Stimulated activated CD8-positive, alpha-beta memory T cell treated with anti-CD3 and anti-CD28 coated beads, Interleukin-12 subunit alpha, Interleukin-12 subunit beta, amount 100 ng/mL, for 24 hours (primary cell): Measurements from ENCODE around the gene CYB5R3.

Experiments
- DNase-seq: peaks from one replicate; pipeline ENCODE4 v3.0.0-alpha.2; 2020; ENCODE audit errors: extremely low read depth

The CYB5R3 gene

DNA sequence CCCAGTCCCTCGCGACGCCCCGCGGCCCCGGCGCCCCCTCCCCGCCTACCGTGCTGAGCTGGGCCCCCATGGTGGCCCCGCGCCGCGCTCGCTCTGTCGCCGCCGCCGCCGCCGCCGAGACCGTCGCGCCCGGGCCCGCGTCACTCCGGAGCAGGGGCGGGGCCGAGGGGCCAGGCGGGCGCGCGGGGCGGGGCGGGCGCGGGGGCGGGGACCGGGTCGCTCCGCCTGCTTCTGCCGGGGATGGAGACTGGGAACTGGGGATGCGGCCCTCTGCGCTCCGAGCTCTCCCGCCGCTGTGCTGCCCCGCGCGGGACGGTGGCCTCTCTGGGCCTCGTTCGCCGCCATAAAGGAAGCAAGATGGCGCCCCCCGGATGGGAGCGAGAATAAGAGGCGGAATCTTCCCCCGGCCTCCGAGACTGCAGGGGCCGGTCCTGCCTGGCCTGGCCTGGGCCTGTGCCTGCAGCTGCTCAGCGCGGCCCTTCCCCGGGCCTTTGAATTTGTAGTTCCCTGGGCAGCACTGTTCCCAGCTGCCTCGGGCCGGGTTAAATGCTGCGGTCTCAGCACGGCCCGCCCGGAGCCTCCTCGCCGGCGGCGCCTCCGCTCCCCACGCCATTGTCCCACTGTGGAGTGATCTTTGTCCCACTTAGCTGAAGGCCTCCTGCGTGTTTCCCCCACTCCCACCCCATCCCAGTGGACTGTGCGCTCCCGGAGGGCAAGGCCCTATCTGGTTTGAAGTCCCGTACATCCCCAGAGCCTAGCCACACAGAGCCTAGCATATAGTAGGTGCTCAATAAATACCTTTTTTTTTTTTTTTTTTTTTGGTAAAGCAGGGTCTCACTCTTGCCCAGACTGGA lies at the start of gene CYB5R3:
TSS of gene CYB5R3 (minus strand) at position 147 of the 854 bp plus-strand sequence. CDS start at position 70, 77 bp downstream.
- peak; percentile 55 for DNase-seq

DNA sequence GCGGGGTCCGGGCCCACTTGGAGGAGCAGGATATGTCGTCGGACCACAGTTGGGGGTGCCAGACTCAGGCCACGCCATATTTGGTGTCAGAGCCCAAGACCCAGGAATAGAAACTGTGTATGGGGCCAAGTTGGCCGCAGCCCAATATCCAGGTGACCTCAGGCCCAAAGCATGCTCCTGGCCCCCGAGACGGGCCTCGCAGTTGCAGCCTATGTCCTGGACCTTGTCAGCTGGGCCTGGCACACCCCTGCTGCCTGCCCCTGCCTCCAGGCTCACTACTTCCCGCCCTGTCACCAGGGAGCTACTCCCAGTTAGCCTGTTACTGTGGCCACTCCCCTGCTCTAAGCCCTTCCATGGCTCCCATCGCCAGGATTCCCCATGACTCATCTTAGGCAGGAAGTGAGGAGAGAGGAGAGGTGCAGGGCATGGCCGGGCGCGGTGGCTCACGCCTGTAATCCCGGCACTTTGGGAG lies 48.4 kb upstream of the CYB5R3 start:
- DNase-seq: no peak

DNA sequence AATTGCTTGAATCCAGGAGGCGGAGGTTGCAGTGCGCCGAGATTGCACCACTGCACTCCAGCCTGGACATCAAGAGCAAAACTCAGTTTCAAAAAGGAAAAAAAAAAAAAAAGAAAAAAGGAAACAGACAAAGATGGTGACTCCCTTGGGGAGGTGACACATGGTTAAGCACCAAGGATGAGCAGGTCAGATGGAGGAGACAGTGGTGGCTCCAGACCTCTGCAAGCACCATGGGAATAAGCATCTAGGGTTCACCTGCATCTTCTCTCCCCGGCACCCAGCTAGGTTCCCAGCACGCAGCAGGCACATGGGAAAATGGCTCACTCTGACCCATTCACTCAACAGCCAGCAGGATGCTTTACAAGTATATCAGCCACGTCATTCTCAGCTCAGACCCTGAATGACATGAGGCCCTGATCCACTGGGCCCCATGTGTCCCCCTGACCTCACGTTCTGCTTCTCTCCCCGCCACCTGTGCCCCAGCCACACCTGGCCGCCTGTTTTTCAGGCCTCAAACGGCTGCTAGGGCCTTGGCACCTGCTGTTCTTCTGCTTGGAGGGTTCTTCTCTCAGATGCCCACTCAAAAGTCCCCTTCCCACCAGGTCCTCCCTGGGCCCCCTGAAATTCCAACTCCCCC lies 47.3 kb upstream of the CYB5R3 start:
- no peak for DNase-seq

DNA sequence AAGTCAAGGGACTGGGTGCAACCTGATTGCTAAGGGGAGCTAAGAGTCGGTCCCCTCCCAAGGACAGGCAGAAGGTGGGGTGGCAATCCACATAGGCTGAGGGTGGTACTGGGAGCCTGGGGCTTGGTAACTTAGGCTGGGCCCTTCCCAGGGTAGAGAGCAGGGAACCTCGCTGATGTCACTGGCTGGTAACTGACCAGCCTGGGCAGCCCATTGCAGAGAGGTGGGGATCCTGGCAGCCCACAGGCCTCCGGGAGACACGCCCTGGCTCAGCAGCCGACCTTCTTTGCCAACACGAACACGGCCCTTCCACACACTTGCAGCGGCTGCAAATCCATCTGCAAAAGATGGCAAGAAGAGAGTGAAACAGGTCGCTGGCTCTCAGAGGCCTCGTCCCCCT lies 46.1 kb upstream of the CYB5R3 start:
- no peak for DNase-seq

DNA sequence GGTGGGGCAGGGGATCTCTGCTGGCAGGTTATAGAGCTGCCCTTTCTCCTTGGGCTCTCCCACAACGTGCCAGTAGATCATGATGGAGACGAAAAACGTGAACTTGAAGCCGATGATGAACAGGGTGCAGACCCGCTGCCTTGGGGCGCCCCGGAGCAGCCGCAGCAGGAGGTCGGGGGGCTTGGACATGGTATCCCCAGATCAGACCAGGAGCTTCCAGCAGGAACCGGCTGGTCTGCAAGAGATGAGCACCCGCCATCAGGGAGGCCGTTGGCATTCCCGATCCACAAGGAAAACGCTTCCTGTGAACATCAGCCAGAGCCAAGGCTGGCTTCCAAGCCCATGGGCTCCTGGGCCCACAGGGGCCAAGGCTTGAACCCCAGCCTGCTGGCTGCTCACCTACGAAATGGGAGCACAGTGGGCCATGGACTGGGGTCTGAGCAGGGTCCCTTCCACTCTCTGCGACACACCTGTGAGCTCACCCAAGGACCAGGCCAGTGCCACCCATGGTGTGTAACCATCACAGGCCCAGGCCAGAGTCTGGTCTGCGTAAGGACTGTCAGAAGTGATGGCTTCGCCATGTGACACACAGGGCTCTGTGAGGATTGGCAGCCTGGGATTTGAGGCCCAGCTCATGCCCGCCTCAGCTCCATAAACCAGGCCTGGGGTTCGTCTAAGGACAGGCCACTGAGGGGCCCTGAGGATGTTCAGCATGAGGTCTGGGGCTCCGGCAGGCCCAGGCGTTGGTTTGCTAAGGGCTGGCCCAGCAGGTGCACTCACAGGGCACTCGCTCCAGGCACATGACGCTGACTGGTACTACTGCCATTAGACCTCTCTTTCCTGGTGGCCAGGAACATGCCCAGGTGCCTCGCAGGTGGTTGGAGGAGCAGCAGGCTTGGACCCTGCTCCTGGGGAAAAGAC lies 44.8 kb upstream of the CYB5R3 start:
- no peak for DNase-seq

DNA sequence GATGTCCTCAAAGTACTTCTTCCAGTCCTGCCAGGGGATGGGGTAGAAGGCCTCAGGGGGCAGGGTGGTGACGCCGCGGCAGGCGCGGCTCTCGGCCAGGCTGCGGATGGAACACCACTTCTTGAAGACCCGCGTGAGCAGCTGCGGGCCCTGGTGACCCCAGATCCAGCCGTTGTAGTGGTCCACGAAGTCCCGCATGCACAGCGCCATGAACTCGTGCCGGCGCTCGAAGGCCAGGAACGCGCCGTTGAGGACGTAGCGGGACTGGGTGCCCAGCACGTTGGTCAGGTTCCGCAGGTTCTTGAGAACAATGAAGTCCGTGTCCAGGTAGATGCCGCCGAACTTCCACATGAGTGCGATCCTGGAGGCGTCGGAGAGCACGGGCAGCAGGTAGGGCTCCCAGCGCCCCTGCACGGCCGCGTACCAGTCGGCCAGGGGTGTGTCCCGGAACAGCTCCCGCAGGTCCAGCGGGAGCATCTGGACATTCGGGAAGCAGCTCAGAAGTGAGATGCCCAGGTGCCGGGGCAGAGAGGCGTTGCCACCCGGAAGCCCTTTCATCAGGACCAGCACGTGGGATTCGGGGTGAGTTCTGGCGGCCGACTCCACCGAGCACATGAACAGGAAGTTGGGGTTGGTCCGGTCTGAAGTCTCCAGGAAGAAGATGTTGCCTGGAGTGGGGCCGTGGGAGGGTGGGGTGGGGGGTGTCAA lies 44.0 kb upstream of the CYB5R3 start:
- no peak for DNase-seq

DNA sequence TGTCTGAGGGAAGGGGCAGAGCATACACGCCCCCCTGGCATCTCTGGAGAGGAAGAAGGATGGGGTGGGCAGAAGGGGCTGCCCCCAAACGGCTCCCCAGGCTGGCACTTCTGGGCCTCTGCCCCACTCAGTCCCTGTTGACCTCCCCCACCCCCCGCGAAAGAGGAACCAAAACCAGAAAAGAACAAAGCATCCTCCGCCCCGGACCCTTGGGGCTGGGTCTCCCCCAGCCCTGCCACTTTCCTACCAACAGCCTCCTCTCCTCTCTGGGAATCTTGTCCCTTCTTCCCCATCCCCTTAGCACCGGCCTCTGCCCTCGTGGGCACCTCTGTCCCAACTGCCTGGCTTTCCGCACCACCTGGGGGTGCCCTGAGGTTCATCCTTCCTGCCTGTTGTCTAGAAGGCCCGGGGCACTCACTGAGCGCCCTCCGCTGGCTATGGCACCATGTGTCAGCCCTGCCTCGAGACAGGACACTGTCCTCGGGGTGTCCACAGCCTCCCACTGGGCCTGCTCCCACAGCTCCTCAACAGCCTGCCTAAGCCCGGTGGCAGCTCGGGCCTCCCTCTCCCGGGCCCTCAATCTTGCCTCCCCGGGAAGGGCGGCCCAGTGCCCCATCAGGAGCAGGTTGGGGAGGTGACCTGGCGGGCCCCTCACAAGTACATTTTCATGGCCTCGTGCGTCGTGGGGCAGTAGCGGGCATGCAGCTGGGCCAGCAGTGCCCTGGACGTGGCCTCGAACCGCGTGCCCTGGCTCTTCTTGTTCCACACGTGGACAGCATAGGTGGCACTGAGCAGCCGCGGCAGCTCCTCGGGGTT lies 43.3 kb upstream of the CYB5R3 start:
- DNase-seq: no peak

DNA sequence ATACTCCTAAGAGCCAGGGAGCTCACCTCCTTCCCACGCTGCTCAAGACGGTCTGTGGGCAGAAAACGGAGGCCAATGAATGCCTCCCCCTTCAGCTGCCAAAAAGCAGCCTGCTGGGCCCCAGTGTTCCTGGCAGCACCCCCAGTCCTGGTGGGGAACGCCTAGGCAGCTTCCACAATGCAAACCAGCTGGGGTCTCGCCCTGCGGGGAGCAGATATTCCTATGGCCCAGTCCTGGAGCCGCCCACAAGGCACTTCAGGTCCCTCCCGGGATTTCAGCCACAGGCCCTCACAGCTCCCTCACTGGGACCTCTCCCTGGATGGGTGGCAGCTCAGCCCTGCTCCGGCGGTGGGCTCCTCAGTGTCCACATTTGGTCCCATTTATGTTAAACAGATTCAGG lies 42.2 kb upstream of the CYB5R3 start:
- DNase-seq: no peak

DNA sequence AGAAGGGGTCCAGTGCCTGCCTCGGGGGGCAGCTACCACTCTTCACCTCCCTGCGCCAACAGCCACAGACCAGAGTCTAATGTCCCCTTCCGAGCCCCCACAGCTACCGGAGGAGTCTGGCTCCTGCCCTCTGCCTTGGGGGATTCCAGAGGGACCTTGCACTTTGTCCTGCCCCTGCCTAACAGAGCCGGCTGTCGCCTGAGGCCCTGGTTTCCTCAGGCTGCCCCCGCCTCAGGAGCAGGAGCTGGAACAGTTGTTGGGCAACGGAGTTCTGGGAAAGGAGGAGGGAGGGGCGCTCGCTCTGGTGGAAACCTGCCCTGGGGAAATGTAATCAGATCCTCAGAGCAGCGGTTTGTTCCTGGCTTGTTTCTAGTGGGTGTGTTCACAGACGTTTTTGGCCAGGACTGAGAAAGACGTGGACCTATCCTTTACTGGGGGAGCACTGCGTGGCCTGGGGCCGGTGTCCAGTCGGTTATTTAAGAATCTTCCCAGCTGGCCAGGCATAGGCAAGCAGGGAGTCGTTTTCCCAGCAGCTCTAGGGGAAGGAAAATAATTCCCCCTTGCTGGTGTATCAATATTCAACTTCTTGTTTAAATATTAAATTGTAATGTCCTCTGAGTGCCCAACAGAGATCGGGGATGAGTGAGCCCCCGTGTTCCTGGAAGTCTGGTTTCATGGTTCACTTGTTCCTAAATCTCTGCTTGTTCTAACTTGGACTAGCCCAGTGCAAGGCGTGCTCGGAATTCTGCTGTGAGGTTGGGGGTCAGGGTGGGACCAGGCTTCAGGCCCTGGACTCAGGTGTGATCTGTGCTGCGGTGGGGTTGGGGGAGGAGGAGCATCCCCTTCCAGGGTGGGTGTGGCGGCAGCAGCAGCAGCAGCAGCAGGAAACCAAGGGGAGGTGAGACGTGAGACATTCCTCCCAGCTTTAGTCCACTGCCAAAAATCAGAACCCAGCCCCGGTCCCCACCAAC lies 39.3 kb upstream of the CYB5R3 start:
- no peak for DNase-seq

DNA sequence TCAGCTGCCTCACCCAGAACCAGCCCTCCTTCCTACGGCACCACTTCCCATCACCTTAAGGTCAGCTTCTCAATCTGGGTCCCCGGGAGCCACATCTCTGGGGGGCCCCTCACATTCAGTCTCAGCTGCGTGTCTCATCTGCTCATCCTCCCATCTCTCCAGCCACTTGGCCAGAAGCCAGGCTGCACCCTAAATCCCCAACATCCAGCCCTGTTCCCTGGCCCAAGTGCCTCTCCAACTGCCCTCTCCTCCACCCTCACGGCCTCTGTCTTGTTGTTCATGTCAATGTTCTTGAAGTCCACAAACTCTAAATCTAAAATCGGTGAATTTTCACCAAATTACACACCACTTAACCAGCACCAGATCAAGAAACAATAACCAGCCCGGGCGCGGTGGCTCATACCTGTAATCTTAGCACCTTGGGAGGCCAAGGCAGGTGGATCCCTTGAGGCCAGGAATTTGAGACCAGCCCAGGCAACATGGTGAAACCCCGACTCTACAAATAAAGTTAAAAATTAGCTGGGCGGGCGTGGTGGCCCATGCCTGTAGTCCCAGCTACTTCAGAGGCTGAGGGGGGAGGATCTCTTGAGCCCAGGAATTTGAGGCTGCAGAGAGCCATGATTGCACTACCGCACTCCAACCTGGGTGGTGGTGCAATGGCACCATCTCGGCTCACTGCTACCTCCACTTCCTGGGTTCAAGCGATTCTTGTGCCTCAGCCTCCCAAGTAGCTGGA lies 37.7 kb upstream of the CYB5R3 start:
- DNase-seq: no peak

DNA sequence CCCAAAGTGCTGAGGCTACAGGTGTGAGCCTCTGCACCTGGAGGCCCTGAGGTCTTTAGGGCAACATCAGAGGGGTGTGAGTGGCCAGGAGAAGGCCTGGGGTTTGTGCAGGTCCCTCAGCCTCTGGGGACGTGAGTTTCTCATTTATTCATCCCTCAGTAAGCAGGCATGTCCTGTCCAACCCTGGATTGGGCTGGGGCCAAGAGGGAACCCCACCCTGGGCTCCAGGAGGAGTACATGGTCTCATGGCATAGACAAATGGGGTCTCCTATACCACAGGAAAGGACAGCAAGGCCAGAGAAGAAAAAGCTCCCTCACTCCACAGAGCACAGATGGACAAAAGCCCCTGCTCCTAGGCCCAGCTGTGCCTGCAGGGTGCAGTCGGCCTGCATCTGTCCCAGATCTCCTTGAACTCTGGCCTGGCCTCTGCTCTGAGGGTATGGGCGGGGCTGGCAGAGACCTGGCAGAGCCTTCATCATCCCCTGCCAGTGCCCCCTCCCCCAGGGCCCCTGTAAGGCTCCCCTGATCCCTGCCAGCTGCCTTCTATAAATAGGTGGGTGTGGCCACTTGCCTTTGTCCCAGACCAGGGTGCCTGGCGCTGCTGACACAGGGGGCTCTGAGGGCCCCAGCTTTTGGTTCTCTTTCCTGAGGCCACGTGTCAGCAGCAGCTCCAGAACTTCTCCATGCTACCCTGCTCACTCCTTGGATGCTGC lies 36.9 kb upstream of the CYB5R3 start:
- DNase-seq: no peak

DNA sequence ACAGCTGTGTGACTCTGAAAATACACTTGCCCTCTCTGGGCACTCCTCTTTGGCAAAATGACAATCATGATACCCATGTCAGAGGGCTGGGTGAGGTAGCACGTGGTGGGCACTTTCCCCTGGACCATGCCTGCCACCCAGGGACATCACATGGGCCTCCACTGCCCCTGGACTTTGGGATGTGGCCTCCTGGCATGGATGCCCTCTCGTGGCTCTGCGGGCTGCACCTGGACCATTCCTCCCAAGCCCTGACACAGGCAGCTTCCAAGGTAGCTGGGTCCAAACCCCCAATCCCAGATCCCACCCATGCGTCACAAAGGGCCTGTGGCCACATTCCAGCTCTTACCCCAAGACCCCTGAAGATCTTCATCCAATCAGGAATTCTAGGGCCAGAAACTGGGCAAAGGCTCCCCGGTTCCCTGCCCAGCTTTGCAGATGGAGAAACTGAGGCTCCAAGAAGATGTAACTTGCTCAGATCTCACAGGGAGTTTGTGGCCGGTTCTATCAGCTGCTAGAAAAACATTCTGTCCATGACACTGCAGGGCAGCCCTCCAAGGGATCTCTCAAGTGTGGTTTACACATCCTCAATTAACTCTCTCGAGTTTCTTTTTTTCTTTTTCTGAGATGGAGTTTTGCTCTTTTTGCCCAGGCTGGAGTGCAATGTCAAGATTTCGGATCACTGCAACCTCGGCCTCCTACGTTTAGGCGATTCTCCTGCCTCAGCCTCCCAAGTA lies 35.4 kb upstream of the CYB5R3 start:
- DNase-seq: no peak

DNA sequence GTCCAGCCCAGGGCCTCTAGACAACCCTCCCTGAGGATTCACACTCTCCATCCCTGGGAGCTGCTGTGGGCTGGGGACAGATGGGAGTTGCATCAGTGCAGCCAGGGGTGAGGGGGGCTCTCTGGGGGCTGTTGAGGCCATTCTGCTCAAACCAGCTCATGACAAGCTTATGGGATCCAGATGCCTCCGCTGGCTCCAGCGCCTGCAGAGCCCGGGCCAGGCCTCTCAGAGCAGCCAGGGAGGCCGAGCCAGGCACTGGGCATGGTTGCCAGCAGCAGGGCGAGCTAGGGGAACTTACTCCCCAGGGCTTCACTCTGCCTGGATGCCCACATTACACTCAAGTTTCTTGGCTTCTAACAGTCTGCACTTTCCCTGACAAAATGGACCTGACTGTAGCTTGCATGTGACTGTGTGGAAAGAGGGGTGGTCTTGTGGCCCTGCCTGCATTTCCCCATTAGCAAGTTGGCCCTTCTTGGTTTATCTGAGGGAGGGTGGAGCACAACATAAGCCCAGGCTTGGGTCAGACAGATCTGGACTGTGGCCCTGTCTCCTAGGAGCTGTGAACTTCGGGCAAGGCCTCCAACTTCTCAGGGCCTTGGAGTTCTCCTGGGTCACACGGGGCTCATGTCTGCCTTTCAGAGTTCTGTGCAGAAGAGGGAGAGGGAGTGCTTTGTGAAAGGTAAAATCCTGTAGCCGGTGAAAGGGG lies 34.5 kb upstream of the CYB5R3 start:
- DNase-seq: no peak

DNA sequence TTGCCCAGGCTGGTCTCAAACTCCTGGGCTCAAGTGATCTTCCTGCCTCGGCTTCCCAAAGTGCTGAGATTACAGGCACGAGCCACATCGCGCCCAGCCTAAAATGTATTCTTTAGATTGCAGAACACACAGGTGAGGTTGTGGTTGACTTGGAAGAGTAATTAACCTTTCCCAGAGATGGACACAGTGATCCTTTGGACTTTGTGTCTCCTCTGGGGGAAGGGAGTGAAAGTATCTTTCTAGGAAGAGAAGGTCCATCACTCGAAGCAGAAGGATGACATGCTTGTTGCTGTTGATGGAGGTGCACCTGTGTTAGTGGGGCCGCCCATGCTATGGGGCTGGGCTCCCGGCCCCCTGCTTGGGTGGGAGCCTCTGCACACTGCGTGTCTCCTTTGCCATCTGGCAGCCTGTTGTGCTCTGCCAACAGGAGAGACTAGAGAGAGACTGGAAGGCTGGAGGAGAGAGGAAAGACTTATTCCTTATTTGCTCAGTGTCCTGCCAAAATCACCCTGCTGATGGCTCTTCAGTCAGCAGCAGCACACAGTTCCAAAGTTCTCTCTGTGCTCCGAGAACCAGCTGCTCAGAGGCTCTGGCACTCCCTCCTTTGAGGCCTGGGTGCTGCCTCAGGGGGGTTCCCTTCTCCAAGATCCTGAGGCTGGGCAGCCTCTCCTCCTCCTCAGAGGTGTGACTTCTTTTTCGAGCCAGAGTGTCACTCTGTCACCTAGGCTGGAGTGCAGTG lies 33.1 kb upstream of the CYB5R3 start:
- DNase-seq: no peak

DNA sequence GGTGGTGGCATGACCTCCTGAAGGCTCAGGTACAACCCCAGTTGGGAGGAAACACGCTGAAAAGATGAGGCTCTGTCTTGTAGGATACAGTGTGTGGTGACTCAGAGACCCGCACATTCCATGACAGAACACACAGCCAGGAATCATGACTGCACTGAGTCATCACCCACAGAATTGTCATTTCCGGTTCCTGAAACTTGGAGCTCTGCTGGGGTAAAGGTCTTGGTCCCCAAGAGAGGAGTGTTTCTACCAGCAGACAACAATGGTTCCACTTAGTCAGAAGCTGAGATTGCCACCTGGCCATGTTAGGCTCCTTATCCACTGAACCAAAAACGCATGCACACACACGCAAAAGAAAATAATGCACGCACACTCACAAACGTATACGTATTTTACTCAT lies 31.5 kb upstream of the CYB5R3 start:
- DNase-seq: no peak

DNA sequence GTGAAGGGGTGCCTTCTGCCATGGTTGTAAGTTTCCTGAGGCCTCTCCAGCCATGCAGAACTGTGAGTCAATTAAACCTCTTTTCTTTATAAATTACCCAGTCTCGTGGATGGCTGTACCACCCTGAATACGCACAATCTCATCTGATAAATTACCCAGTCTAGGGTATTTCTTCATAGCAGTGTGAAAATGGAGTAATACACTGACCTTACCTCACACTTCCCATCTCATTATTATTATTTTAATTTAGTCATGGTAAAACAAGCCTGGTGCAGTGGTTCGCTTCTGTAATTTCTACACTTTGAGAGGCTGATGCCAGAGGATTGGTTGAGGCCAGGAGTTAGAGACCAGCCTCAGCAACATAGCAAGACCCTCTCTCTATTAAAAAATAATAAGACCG lies 30.5 kb upstream of the CYB5R3 start:
- no peak for DNase-seq
